SK-N-MC (cell line): Measurements from ENCODE around the gene MORC4.

Experiments
- EZH2 ChIP-seq: fragments of 200-600 bp; sonication (generic); IDR thresholded peaks from one replicate; pipeline ENCODE4 v1.6.1; 2017; ENCODE audit warnings: antibody characterized with exemption
- POLR2AphosphoS5 ChIP-seq: IDR thresholded peaks from 2 replicates; pipeline ENCODE4 v1.6.1; 2012; ENCODE audit warnings: mild to moderate bottlenecking, low read depth, low read length, borderline replicate concordance

DNA sequence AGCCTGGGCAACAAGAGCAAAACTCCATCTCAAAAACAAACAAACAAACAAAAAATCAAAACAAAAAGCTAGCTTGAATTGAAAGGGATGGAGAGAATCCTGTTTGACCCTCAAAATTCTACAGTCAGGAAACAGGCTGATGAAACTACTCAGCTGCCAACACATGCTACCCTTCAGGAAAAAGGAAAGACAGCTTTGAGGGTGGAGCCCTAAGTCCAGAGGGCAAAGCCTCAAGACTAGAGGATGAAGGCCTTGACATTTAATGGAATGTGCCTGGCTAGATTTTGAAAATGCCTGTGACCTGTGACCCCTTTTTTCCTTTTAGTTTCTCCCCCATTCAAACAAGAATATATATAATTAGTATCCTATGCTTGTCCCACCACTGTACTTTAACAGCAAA is 27.1 kb downstream of the MORC4 start:
- TF ChIP-seq EZH2, result no peak
- TF ChIP-seq POLR2AphosphoS5, result no peak
